Endothelial cell of umbilical vein (primary cell): ENCODE results near the gene DCUN1D1. TPM values are rescaled to one million over a fixed set of nuclear protein-coding genes. Genes with fewer than 3 reads are reported as not detected.

Source experiments
- BruUV-seq: library from RNA; stranded (reverse); fragments of 400-500 nt; replicated peaks from 2 replicates; lab custom pipeline; 2021; lab: Mats Ljungman, UMichigan
- CTCF ChIA-PET: fragments of 300-600, 350-600 bp; sonication (Branson Sonifier 250); formaldehyde crosslinking; loops from one replicate; lab custom pipeline; 2021; ENCODE audit warnings: antibody characterized with exemption, inconsistent platforms; lab: Charles Lee
- POLR2A ChIA-PET: fragments of 300-600, 350-600 bp; sonication (Branson Sonifier 250); formaldehyde crosslinking; loops from one replicate; lab custom pipeline; 2021; ENCODE audit warnings: antibody characterized with exemption, inconsistent platforms; lab: Charles Lee
- DNase-seq: peaks from one replicate; pipeline ENCODE4 v3.0.0-alpha.2; 2011; ENCODE audit warnings: low read depth, low spot score
- FAIRE-seq: peaks from 2 replicates; lab custom pipeline; 2011; peaks lifted over from hg19 to GRCh38; lab: Jason Lieb, UNC
- H2AFZ ChIP-seq: 2 replicates; pipeline ENCODE4 v1.6.0; 2012; ENCODE audit warnings: low read depth, low read length, control low read depth, inconsistent platforms
- H3K27ac ChIP-seq: 2 replicates; pipeline ENCODE4 v1.5.1; 2011; ENCODE audit warnings: low read depth, mild to moderate bottlenecking, control low read depth, low read length, moderate library complexity; ENCODE audit not compliant: insufficient read depth
- H3K27me3 ChIP-seq, 2 experiments: 2 replicates each; pipeline versions ENCODE4 v1.6.0 to v1.6.1; 2011; ENCODE audit warnings: low read length in 2 of 2, mixed read lengths in 1 of 2; ENCODE audit not compliant: control insufficient read depth in 2 of 2, insufficient read depth in 2 of 2
- H3K36me3 ChIP-seq, 2 experiments: 2 replicates in 1 of 2; 3 replicates in 1 of 2; pipeline ENCODE4 v1.5.1; 2011; ENCODE audit warnings: low read length in 2 of 2, mild to moderate bottlenecking in 1 of 2, moderate library complexity in 1 of 2; ENCODE audit not compliant: control insufficient read depth in 2 of 2, insufficient read depth in 2 of 2; ENCODE audit errors: extremely low read depth in 1 of 2
- H3K4me1 ChIP-seq: 3 replicates; pipeline ENCODE4 v1.5.1; 2011; ENCODE audit warnings: mild to moderate bottlenecking, low read length; ENCODE audit not compliant: control insufficient read depth, insufficient read depth; ENCODE audit errors: extremely low read depth
- H3K4me2 ChIP-seq: 2 replicates; pipeline ENCODE4 v1.6.1; 2011; ENCODE audit warnings: low read length, control low read depth, mixed read lengths; ENCODE audit not compliant: insufficient read depth
- H3K4me3 ChIP-seq, 3 experiments: fragments of 200-600 bp in 1 of 3; sonication (generic), shearing (Covaris generic) in 1 of 3; replicated peaks in 1 of 3; 2 replicates each; pipeline ENCODE4 v1.5.1; 2011 to 2016; ENCODE audit warnings: control low read depth in 3 of 3, low read length in 3 of 3, mild to moderate bottlenecking in 2 of 3, inconsistent platforms in 1 of 3, low read depth in 1 of 3, moderate library complexity in 1 of 3; ENCODE audit not compliant: insufficient read depth in 1 of 3
- H3K79me2 ChIP-seq: 2 replicates; pipeline ENCODE4 v1.6.0; 2012; ENCODE audit warnings: low read length, inconsistent platforms; ENCODE audit not compliant: control insufficient read depth, insufficient read depth
- H3K9ac ChIP-seq: replicated peaks from 2 replicates; pipeline ENCODE3; 2011; ENCODE audit warnings: low read length, control low read depth; ENCODE audit not compliant: insufficient read depth; ENCODE audit errors: extremely low read depth
- H3K9me1 ChIP-seq: replicated peaks from 3 replicates; pipeline ENCODE4 v1.6.0; 2011; ENCODE audit warnings: mild to moderate bottlenecking, low read length; ENCODE audit not compliant: control insufficient read depth, insufficient read depth; ENCODE audit errors: extremely low read depth
- H3K9me3 ChIP-seq: replicated peaks from 2 replicates; pipeline ENCODE4 v1.5.1; 2012; ENCODE audit warnings: low read length, inconsistent platforms; ENCODE audit not compliant: control insufficient read depth, insufficient read depth
- H4K20me1 ChIP-seq: replicated peaks from 2 replicates; pipeline ENCODE3; 2011; ENCODE audit warnings: mild to moderate bottlenecking, low read length; ENCODE audit not compliant: control insufficient read depth, insufficient read depth; ENCODE audit errors: extremely low read depth
- EZH2 ChIP-seq: IDR thresholded peaks from 2 replicates; pipeline ENCODE4 v1.6.1; 2012; ENCODE audit warnings: borderline replicate concordance, low read depth, mild to moderate bottlenecking, moderate library complexity, low read length, inconsistent platforms; ENCODE audit not compliant: severe bottlenecking
- FOS ChIP-seq: IDR thresholded peaks from 2 replicates; pipeline ENCODE4 v1.6.1; 2011; ENCODE audit warnings: mild to moderate bottlenecking, low read length, moderate library complexity, borderline replicate concordance; ENCODE audit not compliant: insufficient read depth
- GATA2 ChIP-seq: IDR thresholded peaks from 2 replicates; pipeline ENCODE4 v1.7.0; 2011; ENCODE audit warnings: low read depth, mild to moderate bottlenecking, moderate library complexity, mixed read lengths, low read length; ENCODE audit not compliant: insufficient read length, insufficient read depth
- JUN ChIP-seq: IDR thresholded peaks from 2 replicates; pipeline ENCODE4 v1.6.1; 2011; ENCODE audit warnings: borderline replicate concordance, low read depth; ENCODE audit not compliant: insufficient read length, insufficient read depth
- MYC ChIP-seq: IDR thresholded peaks from one replicate; pipeline ENCODE4 v1.6.1; 2011; ENCODE audit warnings: mild to moderate bottlenecking, low read depth, low read length
- POLR2A ChIP-seq: IDR thresholded peaks from 2 replicates; pipeline ENCODE4 v1.6.1; 2012; ENCODE audit warnings: low read depth, mild to moderate bottlenecking, control low read depth, low read length
- dilution Hi-C: fragments of 300-500 bp; cut with MboI; formaldehyde crosslinking; loops from one replicate; pipeline ENCODE4 v1.15.0; 2019; ENCODE audit warnings: low sequenced_read_pairs; ENCODE audit not compliant: extremely low pct_ligation_motif_present
- intact Hi-C: fragments of 100-400 bp; cut with micrococcal nuclease; formaldehyde crosslinking; loops from one replicate; pipeline ENCODE4 v1.10.0; 2022
- polyA plus RNA-seq, 4 experiments: library from polyadenylated mRNA; depleted of rRNA in 3 of 4; stranded (reverse) in 3 of 4; unstranded in 1 of 4; fragments of >200 nt; gene quantifications; 2 replicates each; pipeline versions ENCODE4 v1.2.1 to v1.2.3, GENCODE V29; 2011 to 2012; ENCODE audit warnings: missing spikeins in 1 of 4
- total RNA-seq: library from RNA; stranded (reverse); gene quantifications from 2 replicates; pipeline ENCODE4 v1.2.3, GENCODE V29; 2021
- TF ChIP-seq, protein P1 (sequence below): IDR thresholded peaks from 2 replicates; pipeline ENCODE4 v1.6.1; 2011; ENCODE audit not compliant: insufficient read depth, insufficient read length
- TF ChIP-seq, protein P2 (sequence below), 2 donors: IDR thresholded peaks; 1 replicate in 1 of 2; 2 replicates in 1 of 2; pipeline ENCODE4 v1.5.1; 2011; ENCODE audit warnings: low read length in 2 of 2, mild to moderate bottlenecking in 2 of 2, moderate library complexity in 2 of 2, control low read depth in 1 of 2, inconsistent platforms in 1 of 2, low read depth in 1 of 2; ENCODE audit not compliant: insufficient read depth in 1 of 2; ENCODE audit errors: extremely low read depth in 1 of 2

Gene DCUN1D1
- total and polyA plus RNA-seq, 2 donors (not counting 3 experiments of a cell fraction or from before 2014, with no cell fraction given), result 4.9 to 41.3 TPM

DNA sequence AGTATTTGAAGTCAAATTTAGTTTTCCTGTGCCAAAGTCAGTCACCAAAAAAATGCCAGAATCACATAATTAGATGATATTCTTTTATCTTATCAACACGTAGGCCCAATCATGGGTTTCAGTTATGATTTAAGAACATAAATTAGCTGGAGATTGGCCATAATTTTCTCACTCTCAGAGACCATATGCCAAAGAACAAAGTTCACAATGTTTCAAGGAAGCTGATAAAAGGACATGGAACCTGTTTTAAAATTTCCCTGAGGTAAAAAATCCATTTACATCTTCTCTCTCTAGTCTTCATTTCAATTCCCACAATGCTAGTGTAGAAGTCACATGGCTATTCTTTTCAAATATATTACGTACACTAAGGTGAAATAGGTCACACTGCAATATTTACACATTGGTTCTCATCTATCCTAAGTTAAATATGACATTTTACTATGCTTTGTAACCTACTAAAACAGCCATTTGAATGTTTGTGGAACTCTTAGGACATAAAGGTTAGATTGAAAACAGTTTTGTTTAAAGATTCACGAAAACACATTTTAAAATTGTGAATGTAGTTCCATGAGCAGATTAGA is 42.7 kb upstream of the DCUN1D1 start:
- ChIA-PET POLR2A (no interaction called here), CTCF (no interaction called here)
- Histone ChIP-seq H3K27ac (no peak overlapping the region), H3K9me1 (no peaks in the 10 kb centered on the region), H3K36me3 (peaks cover 0 to 5% of the 10 kb centered on the region in 2 experiments), H3K4me2 (no peak overlapping the region), H3K4me1 (no peaks in the 10 kb centered on the region), H3K9me3 (no peaks in the 10 kb centered on the region), H3K79me2 (no peaks in the 10 kb centered on the region), H4K20me1 (no peaks in the 10 kb centered on the region), H3K9ac (no peak overlapping the region), H3K4me3 (no peak overlapping the region), H2AFZ (no peak overlapping the region), H3K27me3 (no peaks in the 10 kb centered on the region)
- intact Hi-C loops (no loop called here), dilution Hi-C loops (no loop called here)
- FAIRE-seq (peak; percentile 49), DNase-seq (no peak)
- TF ChIP-seq JUN (no peak), FOS (no peak), MYC (no peak), POLR2A (no peak), GATA2 (no peak), EZH2 (no peak)
- TF ChIP-seq, protein P1, sequence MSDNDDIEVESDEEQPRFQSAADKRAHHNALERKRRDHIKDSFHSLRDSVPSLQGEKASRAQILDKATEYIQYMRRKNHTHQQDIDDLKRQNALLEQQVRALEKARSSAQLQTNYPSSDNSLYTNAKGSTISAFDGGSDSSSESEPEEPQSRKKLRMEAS, result no peak
- TF ChIP-seq, protein P2, sequence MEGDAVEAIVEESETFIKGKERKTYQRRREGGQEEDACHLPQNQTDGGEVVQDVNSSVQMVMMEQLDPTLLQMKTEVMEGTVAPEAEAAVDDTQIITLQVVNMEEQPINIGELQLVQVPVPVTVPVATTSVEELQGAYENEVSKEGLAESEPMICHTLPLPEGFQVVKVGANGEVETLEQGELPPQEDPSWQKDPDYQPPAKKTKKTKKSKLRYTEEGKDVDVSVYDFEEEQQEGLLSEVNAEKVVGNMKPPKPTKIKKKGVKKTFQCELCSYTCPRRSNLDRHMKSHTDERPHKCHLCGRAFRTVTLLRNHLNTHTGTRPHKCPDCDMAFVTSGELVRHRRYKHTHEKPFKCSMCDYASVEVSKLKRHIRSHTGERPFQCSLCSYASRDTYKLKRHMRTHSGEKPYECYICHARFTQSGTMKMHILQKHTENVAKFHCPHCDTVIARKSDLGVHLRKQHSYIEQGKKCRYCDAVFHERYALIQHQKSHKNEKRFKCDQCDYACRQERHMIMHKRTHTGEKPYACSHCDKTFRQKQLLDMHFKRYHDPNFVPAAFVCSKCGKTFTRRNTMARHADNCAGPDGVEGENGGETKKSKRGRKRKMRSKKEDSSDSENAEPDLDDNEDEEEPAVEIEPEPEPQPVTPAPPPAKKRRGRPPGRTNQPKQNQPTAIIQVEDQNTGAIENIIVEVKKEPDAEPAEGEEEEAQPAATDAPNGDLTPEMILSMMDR (IDR thresholded peaks at IDR 0.05; ENCODE audit: extremely low read depth in 1 of 2, insufficient read depth in 1 of 2, low read depth in 1 of 2, low read length in 2 of 2), result no peak
- BruUV-seq, result no TSS peak
